ENCODE data around the gene NSG1.

NSG1 gene

GRCh38 chr4:4377732-4378460 is 9.0 kb upstream of the NSG1 start:
- Mint-ChIP-seq H3K36me3 (ENCODE audit: low read depth) (no peaks in the 10 kb centered on the region), H3K9me3 (peaks cover 3% of the 10 kb centered on the region), H3K27me3 (ENCODE audit: low read depth) (peaks cover 84% of the 10 kb centered on the region), H3K27ac (no peak overlapping the region), H3K4me3 (no peak overlapping the region), H3K4me1 (no peaks in the 10 kb centered on the region)
- TF ChIP-seq CTCF (IDR thresholded peaks at IDR 0.05; ENCODE audit: unreplicated experiment in 3 of 3), result no peak

GRCh38 chr4:4379540-4380087 is 7.3 kb upstream of the NSG1 start:
- Mint-ChIP-seq H3K4me3 (no peak overlapping the region), H3K36me3 (ENCODE audit: low read depth) (no peaks in the 10 kb centered on the region), H3K27ac (no peak overlapping the region), H3K4me1 (no peaks in the 10 kb centered on the region), H3K9me3 (peaks cover 3% of the 10 kb centered on the region), H3K27me3 (ENCODE audit: low read depth) (peaks cover 91% of the 10 kb centered on the region)
- no peak for TF ChIP-seq CTCF (IDR thresholded peaks at IDR 0.05; ENCODE audit: unreplicated experiment in 3 of 3)

GRCh38 chr4:4383085-4383484 is 3.8 kb upstream of the NSG1 start:
- H3K27me3 Mint-ChIP-seq (ENCODE audit: low read depth), result peaks cover 82% of the 10 kb centered on the region
- no peak overlapping the region for H3K27ac Mint-ChIP-seq
- H3K4me1 Mint-ChIP-seq, result peaks cover 1% of the 10 kb centered on the region
- H3K36me3 Mint-ChIP-seq (ENCODE audit: low read depth), result no peaks in the 10 kb centered on the region
- no peaks in the 10 kb centered on the region for H3K9me3 Mint-ChIP-seq
- peak overlapping the region; percentile 22 to 29 (median 24) for H3K4me3 Mint-ChIP-seq
- TF ChIP-seq CTCF (IDR thresholded peaks at IDR 0.05; ENCODE audit: unreplicated experiment in 3 of 3), result no peak

- H3K27me3 Mint-ChIP-seq (ENCODE audit: low read depth), result peaks cover 88% of the 10 kb centered on the region
Measured at GRCh38 chr4:4384837-4385236, 2.1 kb upstream of the NSG1 start.

GRCh38 chr4:4385729-4386295 is 1.1 kb upstream of the NSG1 start:
- Mint-ChIP-seq H3K9me3 (no peaks in the 10 kb centered on the region), H3K27me3 (ENCODE audit: low read depth) (peaks cover 88% of the 10 kb centered on the region), H3K36me3 (ENCODE audit: low read depth) (no peaks in the 10 kb centered on the region), H3K4me3 (peak overlapping the region; percentile 78 to 83 (median 81)), H3K4me1 (peaks cover 6% of the 10 kb centered on the region), H3K27ac (no peak overlapping the region)
- no peak for TF ChIP-seq CTCF (IDR thresholded peaks at IDR 0.05; ENCODE audit: unreplicated experiment in 3 of 3)

More at GRCh38 chr4:4384837-4385236, 2.1 kb upstream of the NSG1 start:
- no peaks in the 10 kb centered on the region for H3K36me3 Mint-ChIP-seq (ENCODE audit: low read depth)
- H3K4me1 Mint-ChIP-seq, result peaks cover 6% of the 10 kb centered on the region
- H3K4me3 Mint-ChIP-seq, result peak overlapping the region; percentile 64 to 66 (median 65)
- TF ChIP-seq CTCF (IDR thresholded peaks at IDR 0.05; ENCODE audit: unreplicated experiment in 3 of 3), result peak in 1 of 3 experiments; percentile 22
- no peak overlapping the region for H3K27ac Mint-ChIP-seq
- no peaks in the 10 kb centered on the region for H3K9me3 Mint-ChIP-seq

Measured in nephron (organoid).